Measurements from ENCODE around the gene SLC24A4.

DNA sequence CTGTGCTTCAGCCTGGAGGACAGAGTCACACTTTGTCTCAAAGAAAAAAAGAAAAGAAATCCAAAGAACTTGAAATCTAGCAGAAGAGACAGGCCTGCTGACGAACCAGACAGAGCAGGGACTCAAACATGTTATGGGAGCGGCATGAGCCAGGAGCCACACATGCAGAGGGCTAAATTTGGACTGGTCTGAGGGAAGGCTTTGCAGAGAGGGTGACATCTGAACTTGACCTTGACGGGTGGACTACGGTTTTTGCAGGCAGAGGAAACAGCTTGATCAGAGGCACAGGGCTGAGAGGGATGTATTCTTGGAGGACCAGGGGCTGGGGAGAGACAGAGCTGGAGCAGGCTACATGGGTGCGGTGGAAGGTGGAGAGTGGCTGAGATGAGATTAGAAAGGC, 20.5 kb upstream of the SLC24A4 start:
- TF ChIP-seq, protein P1, sequence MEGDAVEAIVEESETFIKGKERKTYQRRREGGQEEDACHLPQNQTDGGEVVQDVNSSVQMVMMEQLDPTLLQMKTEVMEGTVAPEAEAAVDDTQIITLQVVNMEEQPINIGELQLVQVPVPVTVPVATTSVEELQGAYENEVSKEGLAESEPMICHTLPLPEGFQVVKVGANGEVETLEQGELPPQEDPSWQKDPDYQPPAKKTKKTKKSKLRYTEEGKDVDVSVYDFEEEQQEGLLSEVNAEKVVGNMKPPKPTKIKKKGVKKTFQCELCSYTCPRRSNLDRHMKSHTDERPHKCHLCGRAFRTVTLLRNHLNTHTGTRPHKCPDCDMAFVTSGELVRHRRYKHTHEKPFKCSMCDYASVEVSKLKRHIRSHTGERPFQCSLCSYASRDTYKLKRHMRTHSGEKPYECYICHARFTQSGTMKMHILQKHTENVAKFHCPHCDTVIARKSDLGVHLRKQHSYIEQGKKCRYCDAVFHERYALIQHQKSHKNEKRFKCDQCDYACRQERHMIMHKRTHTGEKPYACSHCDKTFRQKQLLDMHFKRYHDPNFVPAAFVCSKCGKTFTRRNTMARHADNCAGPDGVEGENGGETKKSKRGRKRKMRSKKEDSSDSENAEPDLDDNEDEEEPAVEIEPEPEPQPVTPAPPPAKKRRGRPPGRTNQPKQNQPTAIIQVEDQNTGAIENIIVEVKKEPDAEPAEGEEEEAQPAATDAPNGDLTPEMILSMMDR (IDR thresholded peaks at IDR 0.05; ENCODE audit: poor library complexity), result no peak
- TF ChIP-seq EZH2 (IDR thresholded peaks at IDR 0.05; ENCODE audit: borderline replicate concordance) (no peak), EZH2phosphoT487 (IDR thresholded peaks at IDR 0.05; ENCODE audit: low read depth, severe bottlenecking, unreplicated experiment) (no peak)

All from hepatocyte (in vitro differentiated cells).